Colonic mucosa (tissue), 4 donors: Measurements from ENCODE around the gene ZNF507. TPM values are rescaled to one million over a fixed set of nuclear protein-coding genes. Genes with fewer than 3 reads are reported as not detected.

Source experiments
- DNase-seq: peaks from one replicate; pipeline ENCODE4 v3.0.0-alpha.2; 2020
- H3K27ac ChIP-seq: fragments of 200-600 bp; one replicate; pipeline ENCODE4 v1.8.0; 2021
- H3K27me3 ChIP-seq: fragments of 200-600 bp; one replicate; pipeline ENCODE4 v1.8.0; 2021
- H3K36me3 ChIP-seq: fragments of 200-600 bp; one replicate; pipeline ENCODE4 v1.8.0; 2021
- H3K4me1 ChIP-seq: fragments of 200-600 bp; one replicate; pipeline ENCODE4 v1.8.0; 2021; ENCODE audit warnings: mild to moderate bottlenecking
- H3K4me3 ChIP-seq: fragments of 200-600 bp; one replicate; pipeline ENCODE4 v1.8.0; 2021
- H3K9ac ChIP-seq, 2 donors: one replicate each; pipeline ENCODE4 v1.7.0; 2013; ENCODE audit warnings: control low read depth in 2 of 2, low read depth in 2 of 2, low read length in 2 of 2
- H3K9me3 ChIP-seq: fragments of 200-600 bp; one replicate; pipeline ENCODE4 v1.8.0; 2021
- intact Hi-C: fragments of 100-400 bp; cut with DNase I; formaldehyde crosslinking; loops from one replicate; pipeline ENCODE4 v1.14.1; 2022
- total RNA-seq, 2 donors: library from RNA; stranded (reverse); fragmentation: NEBNext Ultra II Directional in 1 of 2; extraction: Animal tissue kit (Norgen Biotek cat#: 25700) in 1 of 2; gene quantifications; one replicate each; pipeline ENCODE4 v1.2.1, GENCODE V29; 2021
- TF ChIP-seq, protein P1 (sequence below): fragments of 200-600 bp; IDR thresholded peaks from one replicate; pipeline ENCODE4 v1.8.0; 2022; ENCODE audit warnings: antibody characterized with exemption, mild to moderate bottlenecking
- donor health status: healthy.
- donor health status: DM: no; HTN: no; CAD: no.
- donor health status: DM: no; HTN: no; CAD: no.

ZNF507 gene
- total RNA-seq, 2 donors from 2014 or later = 15.3 to 16.6 TPM

DNA sequence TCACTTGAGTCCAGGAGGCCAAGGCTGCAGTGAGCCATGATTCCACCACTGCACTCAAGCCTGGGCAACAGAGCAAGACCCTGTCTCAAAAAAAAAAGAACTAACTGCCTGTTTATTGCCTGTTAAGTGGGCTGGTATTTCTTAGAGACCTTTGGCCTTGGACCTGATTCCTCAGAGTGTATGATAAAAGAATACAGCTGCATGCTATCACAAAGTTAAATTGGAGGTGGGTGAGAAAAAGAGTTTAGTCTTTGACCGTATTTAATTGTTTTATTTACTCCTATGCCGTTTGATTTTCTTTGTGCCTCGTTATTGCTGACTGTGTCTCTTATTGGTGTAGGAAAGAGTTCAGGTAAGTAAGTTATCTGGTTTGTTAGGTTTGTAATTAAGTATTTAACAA, 34.9 kb downstream of the ZNF507 start:
- intact Hi-C loops = loop anchor here (10.0 kb wide), 1 partner anchor 295 kb away; the partner anchor contains the start of genes ANKRD27 and RGS9BP
- no peak overlapping the region for H3K27ac ChIP-seq

DNA sequence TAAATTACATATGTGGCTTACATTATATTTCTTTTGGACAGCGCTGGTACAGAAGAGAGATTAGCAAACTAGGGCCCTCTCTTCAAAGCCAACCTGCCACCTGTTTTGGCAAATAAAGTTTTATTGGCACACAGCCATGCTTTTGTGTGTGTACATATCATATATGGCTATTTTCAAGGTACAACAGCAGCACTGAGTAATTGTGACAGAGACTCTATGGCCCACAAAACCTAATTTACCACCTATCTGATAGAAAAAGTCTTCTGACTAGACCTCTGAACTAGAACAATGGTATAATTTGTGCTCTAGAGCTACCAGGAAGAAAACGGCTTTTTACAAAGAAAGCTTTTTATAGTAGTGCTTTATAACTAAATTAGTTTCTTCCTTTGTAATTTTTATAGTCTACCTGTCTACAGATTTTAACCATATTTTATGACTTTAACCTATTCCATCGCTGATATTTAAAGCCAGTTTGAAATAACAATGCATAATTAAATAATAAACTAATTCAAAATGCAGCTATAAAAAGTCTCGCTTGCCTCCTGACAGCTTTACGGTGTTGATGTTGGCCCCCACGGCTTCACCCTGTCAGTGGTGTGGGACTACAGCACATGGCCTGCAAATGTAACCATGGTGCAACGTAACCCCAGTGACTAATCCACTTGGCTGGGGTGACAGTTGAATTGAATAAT, 42.4 kb downstream of the ZNF507 start:
- H3K9ac ChIP-seq = no peak overlapping the region
- TF ChIP-seq, protein P1, sequence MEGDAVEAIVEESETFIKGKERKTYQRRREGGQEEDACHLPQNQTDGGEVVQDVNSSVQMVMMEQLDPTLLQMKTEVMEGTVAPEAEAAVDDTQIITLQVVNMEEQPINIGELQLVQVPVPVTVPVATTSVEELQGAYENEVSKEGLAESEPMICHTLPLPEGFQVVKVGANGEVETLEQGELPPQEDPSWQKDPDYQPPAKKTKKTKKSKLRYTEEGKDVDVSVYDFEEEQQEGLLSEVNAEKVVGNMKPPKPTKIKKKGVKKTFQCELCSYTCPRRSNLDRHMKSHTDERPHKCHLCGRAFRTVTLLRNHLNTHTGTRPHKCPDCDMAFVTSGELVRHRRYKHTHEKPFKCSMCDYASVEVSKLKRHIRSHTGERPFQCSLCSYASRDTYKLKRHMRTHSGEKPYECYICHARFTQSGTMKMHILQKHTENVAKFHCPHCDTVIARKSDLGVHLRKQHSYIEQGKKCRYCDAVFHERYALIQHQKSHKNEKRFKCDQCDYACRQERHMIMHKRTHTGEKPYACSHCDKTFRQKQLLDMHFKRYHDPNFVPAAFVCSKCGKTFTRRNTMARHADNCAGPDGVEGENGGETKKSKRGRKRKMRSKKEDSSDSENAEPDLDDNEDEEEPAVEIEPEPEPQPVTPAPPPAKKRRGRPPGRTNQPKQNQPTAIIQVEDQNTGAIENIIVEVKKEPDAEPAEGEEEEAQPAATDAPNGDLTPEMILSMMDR = no peak
- H3K4me1 ChIP-seq = peaks cover 7% of the 10 kb centered on the region
- no peaks in the 10 kb centered on the region for H3K9me3 ChIP-seq
- no peak overlapping the region for H3K27ac ChIP-seq
- no peak overlapping the region for H3K4me3 ChIP-seq
- peak; percentile 68 for DNase-seq
- intact Hi-C loops = loop anchor here (10.0 kb wide), 1 partner anchor 287 kb away; the partner anchor contains the start of genes ANKRD27 and RGS9BP
- no peaks in the 10 kb centered on the region for H3K27me3 ChIP-seq
- no peaks in the 10 kb centered on the region for H3K36me3 ChIP-seq

More for the DNA sequence above, 34.9 kb downstream of the ZNF507 start:
- TF ChIP-seq, protein P1 = no peak
- peaks cover 6% of the 10 kb centered on the region for H3K4me1 ChIP-seq
- no peak overlapping the region for H3K4me3 ChIP-seq
- H3K27me3 ChIP-seq = no peaks in the 10 kb centered on the region
- no peaks in the 10 kb centered on the region for H3K9me3 ChIP-seq
- H3K9ac ChIP-seq = peak overlapping the region in 1 of 2 donors; percentile 19
- DNase-seq = no peak
- no peaks in the 10 kb centered on the region for H3K36me3 ChIP-seq

DNA sequence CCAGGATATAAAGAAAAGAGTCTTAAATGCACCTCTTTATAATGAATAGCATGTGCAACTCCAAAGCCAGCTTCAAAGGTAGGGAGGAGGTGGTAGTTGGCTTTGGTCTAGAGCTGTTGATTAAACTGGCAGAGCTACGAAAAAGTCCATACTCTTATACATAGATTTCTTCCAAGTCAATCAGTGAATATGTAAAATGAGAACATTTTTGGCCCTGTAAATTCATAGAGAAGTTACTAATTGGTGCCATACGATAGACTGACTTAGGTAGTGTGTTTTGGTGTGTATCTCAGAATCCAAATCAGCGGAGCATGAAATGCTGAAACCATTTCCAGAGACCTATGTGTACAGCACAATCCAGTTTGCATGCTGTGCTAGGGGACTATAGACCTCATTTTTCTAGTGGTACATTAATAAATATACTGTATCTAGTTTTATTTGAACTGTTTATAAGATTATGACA, 43.0 kb downstream of the ZNF507 start:
- Histone ChIP-seq H3K4me1 (peaks cover 7% of the 10 kb centered on the region), H3K9ac (no peak overlapping the region), H3K27me3 (no peaks in the 10 kb centered on the region), H3K27ac (no peak overlapping the region), H3K4me3 (no peak overlapping the region), H3K36me3 (no peaks in the 10 kb centered on the region), H3K9me3 (no peaks in the 10 kb centered on the region)
- no peak for DNase-seq
- TF ChIP-seq, protein P1 = no peak
- intact Hi-C loops = loop anchor here (10.0 kb wide), 1 partner anchor 286 kb away; the partner anchor contains the start of genes ANKRD27 and RGS9BP

DNA sequence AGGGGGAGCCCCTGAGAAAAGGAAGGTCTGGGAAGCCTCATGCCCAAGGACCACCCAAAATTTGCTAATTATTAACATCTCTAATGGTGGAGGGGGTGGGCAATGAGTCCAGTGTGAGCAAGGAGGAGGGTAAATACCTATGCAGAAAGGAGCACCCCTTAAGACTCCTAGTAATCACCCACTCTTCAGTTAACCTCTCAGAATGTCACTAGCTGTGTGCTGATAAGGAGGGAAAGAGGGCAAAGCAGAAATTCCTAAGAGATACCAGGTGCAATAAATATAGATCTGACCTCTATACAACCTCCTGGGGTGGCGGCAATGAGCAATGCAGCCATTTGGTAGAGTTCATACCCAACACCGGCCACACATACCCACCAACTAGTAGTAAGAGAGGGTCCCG, 47.5 kb downstream of the ZNF507 start:
- H3K27me3 ChIP-seq = no peaks in the 10 kb centered on the region
- no peak for DNase-seq
- H3K9me3 ChIP-seq = no peaks in the 10 kb centered on the region
- H3K4me1 ChIP-seq = peaks cover 7% of the 10 kb centered on the region
- intact Hi-C loops = no loop called here
- H3K27ac ChIP-seq = no peak overlapping the region
- H3K9ac ChIP-seq = no peak overlapping the region
- H3K4me3 ChIP-seq = no peak overlapping the region
- TF ChIP-seq, protein P1 = no peak
- H3K36me3 ChIP-seq = no peaks in the 10 kb centered on the region

DNA sequence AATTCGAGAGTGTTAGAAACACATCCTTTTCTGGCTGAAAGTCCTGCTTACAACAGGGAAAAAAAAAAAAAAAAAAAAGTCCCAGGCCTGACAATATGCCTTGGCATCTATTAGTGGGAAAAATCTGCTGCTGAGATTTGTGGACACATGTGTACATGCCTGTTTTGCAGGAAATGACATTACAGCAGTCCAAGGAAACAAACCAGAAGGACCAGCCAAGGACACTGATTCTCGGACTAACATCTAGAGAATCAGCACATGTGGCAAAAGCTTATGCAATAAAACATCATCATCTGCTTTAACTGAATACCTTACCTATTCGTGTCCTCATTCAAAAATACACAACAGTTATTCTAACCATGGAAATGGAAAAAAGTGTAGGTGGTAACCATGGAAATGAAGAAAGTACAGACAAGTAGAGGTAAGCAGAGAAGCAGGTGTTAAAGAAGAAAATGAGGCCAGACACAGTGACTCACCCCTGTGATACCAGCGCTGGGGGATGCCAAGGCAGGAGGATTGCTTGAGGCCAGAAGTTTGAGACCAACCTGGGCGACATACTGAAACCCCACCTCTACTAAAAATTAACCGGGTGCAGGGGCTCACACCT, 50.7 kb downstream of the ZNF507 start:
- Histone ChIP-seq H3K9me3 (no peaks in the 10 kb centered on the region), H3K27ac (no peak overlapping the region), H3K9ac (no peak overlapping the region), H3K27me3 (no peaks in the 10 kb centered on the region), H3K4me1 (no peaks in the 10 kb centered on the region), H3K4me3 (no peak overlapping the region), H3K36me3 (no peaks in the 10 kb centered on the region)
- intact Hi-C loops = no loop called here
- no peak for DNase-seq
- TF ChIP-seq, protein P1 = no peak
